ENCODE results near the gene ZNF277. TPM values are rescaled to one million over a fixed set of nuclear protein-coding genes. Genes with fewer than 3 reads are reported as not detected.
"Not testable (repeated sequence)": the region's sequence is repeated elsewhere in the genome, so short reads cannot be mapped to it uniquely, and the experiment has no call there.

ZNF277 gene
- total RNA-seq, 1 donor from 2014 or later = 32.0 TPM

DNA sequence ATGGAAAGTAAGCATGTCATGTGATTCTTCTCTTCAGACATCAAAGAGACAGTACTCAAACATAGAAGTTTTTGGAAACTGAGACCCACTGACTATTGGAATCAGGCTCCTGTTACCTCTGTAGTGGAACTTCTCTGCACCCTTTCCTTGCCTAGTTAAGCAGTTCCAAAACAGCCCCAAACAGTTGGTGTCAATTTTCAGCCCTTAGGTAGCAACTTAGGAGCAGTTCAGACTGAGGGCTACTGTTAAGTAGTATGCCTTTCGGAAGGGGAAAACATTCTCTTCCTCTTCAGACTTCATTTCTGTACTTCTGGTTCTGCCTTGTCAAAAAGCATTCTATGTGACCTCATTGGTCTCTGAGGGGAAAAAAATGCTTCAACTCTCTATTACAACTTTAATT lies 85.7 kb downstream of the ZNF277 start:
- DNase-seq (ENCODE audit: low spot score) = no peak

DNA sequence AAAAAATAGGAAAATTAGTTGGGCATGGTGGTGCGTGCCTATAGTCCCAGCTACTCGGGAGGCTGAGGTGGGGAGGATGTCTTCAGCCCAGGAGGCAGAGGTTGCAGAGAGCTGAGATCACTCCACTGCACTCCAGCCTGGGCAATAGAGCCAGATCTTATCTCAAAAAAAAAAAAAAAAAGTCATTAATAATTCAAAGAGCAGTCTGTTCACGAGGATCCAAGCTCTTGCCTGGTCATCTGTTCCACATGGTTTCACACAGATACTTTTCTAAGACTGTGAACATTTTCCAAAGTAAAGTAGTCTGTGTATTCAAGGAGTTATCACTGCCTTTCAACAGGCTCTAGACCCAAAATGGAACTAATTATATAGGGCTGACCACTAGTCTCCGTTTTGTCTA lies 86.9 kb downstream of the ZNF277 start:
- no peak for DNase-seq (ENCODE audit: low spot score)

DNA sequence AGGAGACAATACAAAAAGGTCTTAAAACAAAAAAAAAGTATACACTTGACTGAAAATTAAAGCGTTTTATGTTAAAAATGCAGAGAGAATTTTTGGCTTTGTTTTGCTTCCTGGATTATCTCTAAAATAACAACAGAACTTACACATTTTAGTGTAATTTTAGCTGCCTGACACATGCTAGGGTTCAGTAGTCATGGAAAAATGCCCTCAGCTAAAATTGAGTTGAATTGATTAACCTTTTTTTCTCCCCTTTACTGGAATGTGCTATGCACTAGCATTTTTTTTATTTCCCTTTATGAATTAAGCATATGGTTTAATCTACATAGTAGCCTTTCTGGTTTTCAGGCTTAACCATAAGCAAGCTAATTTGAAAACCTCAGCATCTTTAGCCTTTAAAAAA lies 89.9 kb downstream of the ZNF277 start:
- DNase-seq (ENCODE audit: low spot score) = peak; percentile 5

DNA sequence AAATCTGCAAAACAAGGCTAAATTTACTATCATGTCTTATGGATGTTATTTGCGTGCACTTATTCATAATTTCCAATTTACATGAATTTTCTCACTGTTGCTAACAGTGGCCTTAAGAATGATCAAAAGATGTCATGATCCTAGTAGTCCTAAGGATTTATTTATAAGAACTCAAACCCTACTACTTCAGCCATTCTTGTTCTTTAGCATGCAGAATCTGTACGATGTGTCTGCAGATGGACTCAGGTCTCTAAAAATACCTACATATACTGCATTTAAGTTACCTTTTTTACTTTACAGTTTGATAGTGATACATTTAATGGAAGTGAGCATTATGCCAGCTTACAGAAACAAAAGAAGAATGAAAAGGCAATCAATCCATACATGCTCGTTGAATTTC lies 91.2 kb downstream of the ZNF277 start:
- no peak for DNase-seq (ENCODE audit: low spot score)

DNA sequence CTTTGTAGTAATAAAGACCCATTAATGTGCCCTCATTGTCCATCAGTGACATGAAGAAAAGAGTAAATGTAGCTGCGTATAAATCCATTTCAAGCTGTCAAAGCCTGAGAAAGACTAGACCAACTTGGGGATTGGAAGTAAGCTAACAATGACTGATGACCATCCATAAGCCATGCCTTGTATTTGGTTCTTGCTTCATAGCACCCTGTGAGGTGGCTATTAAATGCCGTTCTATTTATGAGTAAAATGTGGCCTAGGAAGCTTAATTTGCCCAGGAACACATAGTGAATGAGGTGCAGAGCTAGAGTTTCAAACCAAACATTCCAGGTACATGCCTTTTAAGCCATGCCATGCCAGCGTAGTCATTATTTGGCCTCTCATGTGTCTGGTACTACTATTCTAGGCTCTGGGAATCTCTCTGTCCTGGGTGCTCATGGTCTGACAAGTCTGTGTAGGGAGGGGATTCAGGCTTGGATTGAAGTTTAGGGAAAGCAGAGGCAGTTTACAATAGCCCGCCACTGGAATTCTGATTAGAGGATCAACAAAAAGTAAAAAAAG lies 92.1 kb downstream of the ZNF277 start:
- DNase-seq (ENCODE audit: low spot score) = no peak

DNA sequence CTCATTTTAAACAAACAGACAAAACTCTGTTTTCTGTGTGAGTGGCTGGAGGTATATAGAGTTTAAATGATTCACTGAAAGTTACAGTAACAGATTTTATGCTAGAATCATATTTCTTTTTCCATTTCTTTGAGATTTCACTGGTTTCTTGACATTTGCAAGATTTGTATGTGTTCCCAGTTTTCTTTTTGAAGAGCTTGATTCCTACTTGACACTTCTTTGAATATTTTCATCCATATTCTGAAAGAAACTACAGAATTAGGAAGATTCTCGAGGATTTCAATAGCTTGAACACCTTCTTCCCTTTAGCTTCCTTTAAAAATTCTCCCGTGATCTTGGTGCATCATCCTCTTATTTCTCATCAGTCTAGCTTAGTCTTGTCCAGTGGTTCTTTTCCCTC lies 93.6 kb downstream of the ZNF277 start:
- no peak for DNase-seq (ENCODE audit: low spot score)

DNA sequence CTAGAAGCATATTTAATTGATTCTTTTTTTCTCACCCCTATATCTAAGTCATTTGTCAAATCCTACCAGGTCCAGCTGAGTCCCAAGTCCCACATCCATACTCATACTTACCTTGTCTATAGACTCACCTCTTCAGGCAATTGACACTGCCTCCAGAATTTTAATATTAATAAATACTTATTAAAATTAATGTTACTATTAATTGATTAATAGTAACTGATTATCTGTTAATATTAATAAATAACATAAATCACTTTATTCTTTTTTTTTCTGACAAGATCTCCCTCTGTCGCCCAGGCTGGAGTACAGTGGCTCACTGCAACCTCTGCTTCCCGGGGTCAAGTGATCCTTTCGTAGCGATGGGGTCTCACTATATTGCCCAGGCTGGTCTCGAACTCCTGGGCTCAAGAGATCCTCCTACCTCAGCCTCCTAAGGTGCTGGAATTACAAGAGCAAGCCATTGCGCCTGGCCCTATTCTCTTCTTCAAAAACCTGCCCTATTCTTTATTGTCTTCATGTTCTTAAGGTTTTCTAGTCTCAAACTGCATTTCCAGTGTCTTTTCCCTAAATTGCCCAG lies 94.4 kb downstream of the ZNF277 start:
- no peak for DNase-seq (ENCODE audit: low spot score)

DNA sequence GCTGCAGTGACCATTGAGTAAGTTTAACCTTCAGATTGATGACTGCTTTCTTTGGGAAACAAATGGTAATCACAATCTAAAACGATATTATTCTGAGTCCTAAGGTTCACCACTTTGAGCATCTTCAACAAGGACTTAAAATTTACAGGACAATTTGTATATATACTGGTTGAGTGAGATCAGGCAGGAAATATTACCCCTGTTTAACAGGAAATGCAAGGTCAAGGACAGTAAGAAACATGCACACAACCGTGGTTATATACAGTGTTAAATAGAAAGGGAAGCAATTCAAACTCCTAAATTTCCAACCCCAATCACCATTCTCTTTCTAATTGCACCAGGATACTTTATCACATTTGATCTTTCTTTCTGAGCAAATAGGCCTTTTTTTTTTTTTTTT lies 96.1 kb downstream of the ZNF277 start:
- no peak for DNase-seq (ENCODE audit: low spot score)

DNA sequence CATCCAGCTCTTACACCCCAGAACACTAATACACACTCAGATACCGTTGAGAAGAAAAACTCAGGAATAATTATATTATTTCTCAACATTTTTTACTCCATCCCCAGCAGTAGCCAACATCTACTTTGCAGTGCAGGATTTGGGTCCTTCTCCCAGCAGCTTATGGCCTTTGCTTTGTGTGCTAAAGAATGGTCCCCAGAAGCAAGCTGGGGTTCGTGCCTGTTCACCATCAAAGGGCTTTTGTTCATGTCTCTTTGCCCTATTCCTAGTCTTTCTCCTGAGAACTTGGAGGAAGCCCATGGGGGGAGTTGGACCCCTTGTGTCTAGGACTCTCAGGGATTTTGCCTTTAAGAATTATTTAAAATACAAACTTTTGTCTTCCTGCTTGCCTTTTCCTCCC lies 100.4 kb downstream of the ZNF277 start:
- no peak for DNase-seq (ENCODE audit: low spot score)

DNA sequence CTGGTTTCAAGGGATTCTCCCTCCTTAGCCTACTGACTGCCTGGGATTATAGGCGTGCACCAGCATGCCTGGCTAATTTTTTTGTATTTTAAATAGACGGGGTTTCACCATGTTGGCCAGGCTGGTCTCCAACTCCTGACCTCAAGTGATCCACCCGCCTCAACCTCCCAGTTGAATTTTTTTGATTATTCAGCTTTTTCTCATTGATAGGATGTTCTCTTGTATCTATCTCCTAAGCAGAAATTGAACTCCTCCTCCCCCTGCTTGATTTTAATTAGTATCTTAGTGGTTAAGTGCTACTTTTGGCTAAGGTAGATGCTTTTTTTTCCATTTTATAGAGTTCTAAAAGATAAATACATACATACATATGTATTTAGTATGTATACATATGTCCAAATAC lies 101.0 kb downstream of the ZNF277 start:
- DNase-seq (ENCODE audit: low spot score) = no peak

DNA sequence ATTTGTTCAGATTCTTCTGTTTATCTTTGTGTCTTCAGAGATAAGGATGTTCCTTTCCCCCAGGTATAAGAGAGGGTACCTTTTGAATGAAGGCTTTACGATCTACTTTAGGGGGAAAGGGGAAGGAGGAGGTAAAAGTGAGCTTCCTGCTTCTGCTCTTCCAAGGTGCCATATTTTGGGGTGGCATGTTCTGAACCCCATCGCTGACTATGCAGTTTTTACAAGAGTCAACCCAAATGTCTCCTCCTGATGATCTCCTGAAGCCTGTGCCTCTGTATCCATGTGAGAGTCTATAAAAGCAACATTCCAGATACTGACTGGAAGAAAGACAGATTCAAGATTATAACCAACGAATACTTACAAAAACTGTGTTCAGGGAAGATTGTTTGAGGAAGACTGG lies 102.5 kb downstream of the ZNF277 start:
- no peak for DNase-seq (ENCODE audit: low spot score)

DNA sequence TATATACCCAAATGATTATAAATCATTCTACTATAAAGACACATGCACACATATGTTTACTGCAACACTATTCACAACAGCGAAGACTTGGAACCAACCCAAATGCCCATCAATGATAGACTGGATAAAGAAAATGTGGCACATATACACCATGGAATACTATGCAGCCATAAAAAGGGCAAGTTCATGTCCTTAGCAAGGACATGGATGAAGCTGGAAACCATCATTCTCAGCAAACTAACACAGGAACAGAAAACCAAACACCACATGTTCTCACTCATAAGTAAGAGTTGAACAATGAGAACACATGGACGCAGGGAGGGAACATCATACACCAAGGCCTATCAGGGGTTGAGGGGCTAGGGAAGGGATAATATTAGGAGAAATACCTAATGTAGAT lies 110.3 kb downstream of the ZNF277 start:
- not testable (repeated sequence) for DNase-seq (ENCODE audit: low spot score)

DNA sequence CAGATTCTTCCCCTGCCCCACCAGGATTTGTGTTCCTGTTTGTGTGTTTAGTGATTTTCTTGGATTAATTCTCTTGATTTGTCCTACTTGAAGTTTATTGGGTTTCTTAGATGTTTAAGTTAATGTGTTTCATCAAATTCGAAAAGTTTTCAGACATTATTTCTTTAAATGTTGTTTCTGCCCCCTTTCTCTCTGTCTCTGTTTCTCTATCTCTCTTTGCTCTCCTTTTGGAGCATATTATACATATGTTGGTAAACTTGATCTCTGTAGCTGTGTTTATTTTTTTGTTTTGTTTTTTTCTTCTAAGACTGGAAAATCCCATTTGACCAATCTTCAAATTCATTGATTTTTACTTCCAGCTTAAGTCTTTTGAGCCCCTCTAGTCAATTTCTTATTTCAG lies 115.6 kb downstream of the ZNF277 start:
- DNase-seq (ENCODE audit: low spot score) = no peak

DNA sequence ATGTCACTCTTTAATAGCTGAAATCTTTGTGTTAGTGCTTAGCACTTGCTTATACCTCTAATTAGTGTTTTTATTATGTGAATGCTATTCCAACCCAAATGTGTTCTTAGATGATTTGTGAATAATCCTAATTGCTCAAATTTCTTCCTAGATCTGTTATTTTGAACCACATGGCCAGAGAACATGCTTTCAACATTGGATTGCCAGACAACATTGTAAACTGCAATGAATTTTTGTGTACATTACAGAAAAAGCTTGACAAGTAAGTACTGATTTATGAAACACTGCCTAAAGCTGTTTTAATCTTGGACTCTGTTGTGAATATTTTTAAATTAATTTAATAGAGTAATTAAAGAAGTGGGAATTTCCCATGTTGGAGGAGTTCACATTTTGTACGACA lies 121.1 kb downstream of the ZNF277 start:
- no peak for DNase-seq (ENCODE audit: low spot score)

DNA sequence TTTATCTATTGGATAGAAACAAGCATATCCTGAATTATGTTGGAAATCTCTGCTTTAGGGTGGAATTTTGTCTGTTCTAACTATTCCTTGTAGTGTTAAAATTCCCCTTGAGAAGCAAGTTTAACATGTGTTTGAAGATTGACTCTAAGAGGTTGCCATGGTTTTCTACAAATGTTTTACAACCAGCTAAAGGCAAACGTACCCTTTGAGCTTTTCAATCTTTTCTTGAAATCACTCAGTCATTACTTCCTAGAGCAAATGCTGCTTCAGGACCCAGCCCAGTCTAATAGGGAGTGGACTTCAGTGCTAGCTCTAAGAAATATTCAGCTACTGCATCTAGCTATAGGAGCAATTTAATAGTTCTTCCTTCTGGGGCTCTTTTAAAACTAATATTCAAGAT lies 125.0 kb downstream of the ZNF277 start:
- DNase-seq (ENCODE audit: low spot score) = no peak

DNA sequence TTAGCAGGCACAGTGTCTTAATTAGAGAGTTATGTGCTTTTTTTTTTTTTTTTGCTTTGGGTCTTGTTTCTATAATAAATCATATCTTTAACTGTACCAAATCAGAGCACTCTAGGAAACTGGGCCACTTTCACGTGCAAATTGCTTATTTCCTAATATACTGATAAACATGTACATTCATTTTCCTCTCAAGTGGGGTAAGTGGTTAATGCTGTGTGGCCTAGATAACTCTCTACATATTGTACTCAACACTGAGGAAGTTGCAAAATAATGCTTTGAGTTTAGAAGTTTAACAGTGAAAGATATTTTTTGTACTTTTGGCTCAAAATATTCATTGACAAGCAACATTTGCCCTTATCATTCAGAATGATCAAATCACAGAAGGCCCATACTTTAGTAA lies 127.9 kb downstream of the ZNF277 start:
- DNase-seq (ENCODE audit: low spot score) = no peak

DNA sequence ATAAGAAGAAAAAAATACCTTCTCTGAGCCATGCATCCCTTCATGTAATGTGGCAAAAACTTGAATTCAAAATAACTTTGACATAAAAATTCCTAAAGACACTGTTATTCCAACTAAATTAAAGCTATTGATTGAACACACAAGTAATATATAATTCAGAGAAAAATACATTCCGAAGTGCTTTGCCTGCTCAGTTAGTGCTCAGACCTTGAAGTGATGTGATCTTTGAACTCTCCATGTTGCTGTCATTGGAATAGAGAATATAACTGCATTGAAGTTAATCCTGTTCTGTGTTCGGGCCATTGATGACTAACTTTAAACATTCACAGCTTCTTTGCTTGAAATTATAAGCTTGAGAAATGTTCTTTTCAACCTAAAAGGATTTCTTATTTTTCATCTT lies 129.8 kb downstream of the ZNF277 start:
- DNase-seq (ENCODE audit: low spot score) = no peak

DNA sequence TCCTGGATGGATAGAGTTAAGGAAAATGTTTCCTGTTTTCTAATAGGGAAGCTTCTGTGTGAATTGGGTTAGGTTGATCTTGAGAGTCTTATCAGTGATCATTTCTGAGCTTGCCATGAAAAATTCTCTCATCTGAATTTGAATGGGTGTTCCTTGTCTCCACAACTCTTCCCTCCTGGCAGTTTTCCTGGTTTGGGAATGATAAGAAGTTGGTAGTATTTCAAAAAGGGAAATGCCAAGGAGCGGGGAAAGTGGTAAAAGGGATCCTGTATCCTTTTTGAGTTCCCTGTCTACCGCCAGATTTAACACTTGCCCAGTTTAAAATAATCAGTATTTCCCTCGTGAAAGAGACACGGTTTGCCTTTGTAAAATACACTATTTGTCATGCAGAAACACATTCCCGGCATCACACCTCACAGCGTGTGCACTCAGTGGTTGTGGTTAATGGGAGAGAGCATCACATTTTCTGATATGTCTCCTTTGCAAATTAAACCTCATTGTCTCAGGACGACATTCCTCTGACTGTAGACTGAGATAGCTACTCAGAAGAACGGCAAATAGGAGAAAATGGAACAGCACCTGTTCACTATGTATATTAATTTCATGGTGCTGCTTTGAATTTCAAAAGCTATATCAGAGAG lies 130.6 kb downstream of the ZNF277 start:
- DNase-seq (ENCODE audit: low spot score) = no peak

DNA sequence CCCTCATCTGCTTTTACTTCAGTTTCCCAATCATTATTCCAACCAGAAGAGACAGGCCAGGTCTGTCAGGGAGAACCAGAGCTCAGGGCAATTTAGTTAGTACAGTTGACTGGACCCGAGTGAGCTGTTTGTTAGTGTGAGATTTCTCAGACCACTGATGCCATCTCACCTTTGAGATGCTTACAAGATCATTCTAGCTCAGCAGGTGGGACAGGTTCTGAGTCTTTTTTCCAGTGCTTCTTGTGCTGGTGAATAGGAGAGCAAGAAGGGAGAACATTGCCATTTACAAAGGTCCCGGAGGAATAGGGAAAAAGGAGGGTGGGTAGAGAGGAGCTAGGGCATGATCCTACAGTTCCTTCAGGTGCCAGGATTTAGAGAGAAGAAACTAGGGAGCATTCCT lies 131.4 kb downstream of the ZNF277 start:
- DNase-seq (ENCODE audit: low spot score) = peak; percentile 7

DNA sequence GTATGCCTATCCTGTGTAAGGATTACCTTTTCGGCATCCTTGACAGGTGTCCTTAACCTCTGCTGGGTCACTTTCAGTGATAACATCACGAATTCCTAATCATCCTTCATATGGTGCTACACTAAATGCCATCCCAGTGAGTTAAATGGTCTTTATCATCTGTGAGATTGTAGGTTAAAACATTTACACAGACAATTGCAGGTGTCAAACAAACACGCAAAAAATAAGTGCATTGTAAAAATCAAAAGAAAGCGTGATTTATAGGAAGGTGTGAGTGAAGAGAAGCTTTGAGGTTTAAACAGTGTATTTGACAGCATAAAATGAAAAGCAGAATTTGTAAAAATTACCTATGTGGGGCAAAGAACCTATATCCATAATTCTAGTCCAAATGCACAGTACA lies 132.3 kb downstream of the ZNF277 start:
- DNase-seq (ENCODE audit: low spot score) = no peak

DNA sequence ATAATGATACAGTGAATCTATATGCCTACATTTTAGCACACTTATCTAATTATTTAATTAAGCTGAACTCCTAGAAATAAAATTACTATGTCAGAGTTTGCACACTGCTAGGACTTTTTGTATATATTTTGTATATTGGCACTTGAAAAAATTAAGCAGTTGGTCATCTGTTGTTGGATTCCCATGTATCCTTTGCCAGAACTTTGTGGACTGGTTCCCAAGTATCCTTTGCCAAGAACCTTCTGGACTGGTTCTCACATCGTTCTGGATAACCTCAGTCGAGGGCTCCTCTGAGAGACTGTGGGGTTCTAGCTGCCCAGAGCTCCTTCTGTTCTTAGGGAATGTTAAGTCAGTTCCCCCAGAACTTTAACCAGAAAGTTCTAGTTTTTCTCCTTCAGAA lies 135.0 kb downstream of the ZNF277 start:
- no peak for DNase-seq (ENCODE audit: low spot score)

DNA sequence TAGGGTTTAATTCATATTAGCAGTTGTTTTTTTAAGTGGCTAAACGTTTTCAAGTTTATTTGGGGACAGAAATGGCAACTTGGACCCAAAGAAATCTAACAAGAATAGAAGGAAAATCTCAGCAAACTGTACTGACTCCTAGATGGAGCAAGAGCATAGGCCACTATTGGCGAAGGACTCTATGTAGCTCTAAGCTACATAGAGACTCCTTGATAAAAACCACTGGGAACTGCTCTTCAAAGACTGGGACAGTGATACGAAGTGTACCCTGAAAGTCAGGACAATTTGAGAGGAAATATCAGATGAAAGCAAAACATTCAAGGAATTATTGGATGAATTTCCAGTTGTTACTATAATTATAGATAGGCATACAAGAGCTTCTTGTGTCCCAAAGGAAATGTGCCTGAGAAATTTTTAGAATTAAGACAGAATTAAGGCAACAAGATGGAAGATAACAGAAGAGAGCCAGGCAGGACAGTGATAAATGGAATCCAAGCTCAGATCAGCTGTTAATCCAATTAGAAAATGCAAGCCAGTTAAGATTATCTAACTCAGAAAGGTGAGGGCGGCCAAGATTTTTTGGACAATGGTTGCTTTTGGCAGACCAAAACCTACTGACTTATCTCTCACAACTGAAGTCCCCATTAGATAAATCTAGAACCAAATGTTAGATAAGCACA lies 140.0 kb downstream of the ZNF277 start:
- DNase-seq (ENCODE audit: low spot score) = no peak

DNA sequence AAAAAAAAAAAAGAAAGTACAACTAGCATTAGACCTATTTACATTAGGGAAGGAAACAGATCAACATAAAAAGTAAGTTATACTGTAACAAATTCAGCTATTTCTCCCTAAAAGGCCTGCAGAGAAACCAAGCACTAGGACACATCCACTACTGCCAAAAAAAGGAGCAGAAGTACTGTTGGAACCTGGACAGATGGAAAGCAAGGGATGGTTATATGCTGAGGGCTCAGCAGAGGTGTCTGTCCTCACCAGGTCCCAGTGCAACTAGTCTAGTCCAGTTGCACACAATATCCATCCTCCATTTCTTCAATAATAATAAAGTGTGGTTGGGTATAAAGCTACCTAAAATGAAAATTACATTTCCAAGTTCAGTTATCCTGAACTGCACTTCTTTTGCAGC lies 140.6 kb downstream of the ZNF277 start:
- no peak for DNase-seq (ENCODE audit: low spot score)

Measured in umbilical cord (tissue), 2 donors.